ENCODE results near the gene CIB2. TPM values are rescaled to one million over a fixed set of nuclear protein-coding genes. Genes with fewer than 3 reads are reported as not detected.

The CIB2 gene
- total and polyA plus RNA-seq, 7 donors, result 3.5 to 41.4 (median 10.5) TPM

DNA sequence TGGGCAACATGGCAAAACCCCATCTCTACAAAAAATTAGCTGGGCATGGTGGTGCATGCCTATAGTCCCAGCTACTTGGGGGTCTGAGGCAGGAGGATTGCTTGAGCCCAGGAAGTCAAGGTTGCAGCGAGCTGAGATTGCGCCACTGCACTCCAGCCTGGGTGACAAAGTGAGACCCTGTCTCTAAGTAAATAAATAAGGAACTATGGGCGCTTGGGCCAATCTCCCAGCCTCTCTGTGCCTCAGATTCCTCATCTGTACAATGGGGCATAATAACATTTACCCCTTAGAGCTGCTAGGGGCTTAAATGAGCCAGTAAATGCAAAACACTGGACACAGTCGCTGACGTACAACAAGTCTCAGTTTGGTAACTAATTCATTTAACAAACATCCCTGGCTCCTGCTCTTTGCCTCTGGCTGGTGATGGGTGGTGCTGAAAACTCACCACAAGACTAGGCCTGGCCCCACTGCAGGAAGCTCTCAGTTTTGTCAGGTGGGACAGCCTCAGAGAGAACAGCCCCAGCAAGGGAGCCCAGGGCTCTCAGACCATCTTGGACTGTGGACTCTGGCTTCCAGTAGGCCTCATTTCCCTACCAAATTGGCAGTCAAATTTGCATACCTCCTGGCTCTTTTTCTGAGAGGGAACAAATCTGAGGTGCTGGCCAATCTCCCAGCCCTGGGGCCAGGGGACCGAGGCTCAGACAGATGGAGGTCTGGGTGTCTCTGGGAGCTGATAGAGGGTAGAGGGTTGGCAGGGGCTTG is 47.4 kb downstream of the CIB2 start:
- intact Hi-C loops (cut with DNase I), result no loop called here
- Histone ChIP-seq H3K36me3 (no peaks in the 10 kb centered on the region), H3K27me3 (no peaks in the 10 kb centered on the region), H3K4me1 (peaks cover 0 to 5% (median 2%) of the 10 kb centered on the region in 4 donors), H3K27ac (no peak overlapping the region), H3K4me3 (no peak overlapping the region), H3K9me3 (no peaks in the 10 kb centered on the region)
- 74 to 86% methylated on average over 6 of the region's 6 CpGs for WGBS, 2 donors
- peak; percentile 36 for DNase-seq
- TF ChIP-seq EP300 (IDR thresholded peaks at IDR 0.05), result no peak
- TF ChIP-seq, protein P1, sequence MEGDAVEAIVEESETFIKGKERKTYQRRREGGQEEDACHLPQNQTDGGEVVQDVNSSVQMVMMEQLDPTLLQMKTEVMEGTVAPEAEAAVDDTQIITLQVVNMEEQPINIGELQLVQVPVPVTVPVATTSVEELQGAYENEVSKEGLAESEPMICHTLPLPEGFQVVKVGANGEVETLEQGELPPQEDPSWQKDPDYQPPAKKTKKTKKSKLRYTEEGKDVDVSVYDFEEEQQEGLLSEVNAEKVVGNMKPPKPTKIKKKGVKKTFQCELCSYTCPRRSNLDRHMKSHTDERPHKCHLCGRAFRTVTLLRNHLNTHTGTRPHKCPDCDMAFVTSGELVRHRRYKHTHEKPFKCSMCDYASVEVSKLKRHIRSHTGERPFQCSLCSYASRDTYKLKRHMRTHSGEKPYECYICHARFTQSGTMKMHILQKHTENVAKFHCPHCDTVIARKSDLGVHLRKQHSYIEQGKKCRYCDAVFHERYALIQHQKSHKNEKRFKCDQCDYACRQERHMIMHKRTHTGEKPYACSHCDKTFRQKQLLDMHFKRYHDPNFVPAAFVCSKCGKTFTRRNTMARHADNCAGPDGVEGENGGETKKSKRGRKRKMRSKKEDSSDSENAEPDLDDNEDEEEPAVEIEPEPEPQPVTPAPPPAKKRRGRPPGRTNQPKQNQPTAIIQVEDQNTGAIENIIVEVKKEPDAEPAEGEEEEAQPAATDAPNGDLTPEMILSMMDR (IDR thresholded peaks at IDR 0.05), result no peak
- TF ChIP-seq POLR2A (IDR thresholded peaks at IDR 0.05), result no peak
- TF ChIP-seq POLR2AphosphoS5 (IDR thresholded peaks at IDR 0.05), result no peak

DNA sequence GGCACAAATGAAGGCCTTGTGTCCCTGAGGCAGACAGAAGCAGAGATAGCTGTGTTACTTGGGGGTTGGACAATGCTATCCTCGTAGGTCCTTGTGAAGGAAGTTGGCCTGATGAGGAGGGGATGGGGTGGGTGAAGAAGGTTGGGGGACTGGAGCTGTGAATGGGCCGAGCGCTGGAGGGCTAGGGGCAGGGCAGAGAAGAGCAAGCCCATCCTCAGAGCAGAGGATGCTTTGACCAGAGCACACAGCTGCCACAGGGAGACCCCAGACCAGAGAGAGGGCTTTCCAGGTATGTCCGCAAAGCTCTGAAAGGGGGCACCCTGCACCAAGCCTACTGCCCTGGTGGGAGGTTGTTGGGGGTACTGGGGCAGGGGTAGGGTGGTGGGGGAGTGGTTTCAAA is 48.1 kb downstream of the CIB2 start:
- intact Hi-C loops (cut with DNase I), result no loop called here
- WGBS, 2 donors, result 88 to 91% methylated on average over 4 of the region's 4 CpGs
- peak; percentile 46 for DNase-seq
- Histone ChIP-seq H3K9me3 (no peaks in the 10 kb centered on the region), H3K27me3 (no peaks in the 10 kb centered on the region), H3K4me3 (no peak overlapping the region), H3K36me3 (no peaks in the 10 kb centered on the region), H3K27ac (no peak overlapping the region), H3K4me1 (peaks cover 0 to 5% (median 1%) of the 10 kb centered on the region in 4 donors)
- TF ChIP-seq EP300 (IDR thresholded peaks at IDR 0.05) (no peak), POLR2AphosphoS5 (IDR thresholded peaks at IDR 0.05) (no peak), POLR2A (IDR thresholded peaks at IDR 0.05) (no peak)
- TF ChIP-seq, protein P1 (IDR thresholded peaks at IDR 0.05), result no peak

DNA sequence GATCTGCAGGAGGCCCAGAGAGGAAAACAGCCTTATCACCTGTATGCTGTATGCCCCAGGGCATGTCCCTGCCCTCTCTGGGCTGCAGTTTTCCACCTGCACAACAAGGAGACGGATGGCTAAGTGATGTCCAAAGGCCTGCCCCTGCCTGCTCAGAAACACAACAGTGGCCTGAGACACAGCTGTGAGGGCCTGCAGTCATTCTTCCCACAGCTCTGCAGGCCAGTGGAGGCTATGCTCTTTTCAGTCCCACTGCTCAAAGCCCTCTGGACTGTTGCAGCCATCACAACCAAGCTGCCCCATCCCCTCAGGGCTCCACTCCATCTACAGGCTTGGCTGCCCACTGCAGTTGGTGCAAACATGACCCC is 48.5 kb downstream of the CIB2 start:
- no peaks in the 10 kb centered on the region for H3K36me3 ChIP-seq
- peaks cover 0 to 10% (median 4%) of the 10 kb centered on the region in 4 donors for H3K4me1 ChIP-seq
- 76 to 86% methylated on average over 1 of the region's 1 CpG for WGBS, 2 donors
- no peaks in the 10 kb centered on the region for H3K27me3 ChIP-seq
- no peaks in the 10 kb centered on the region for H3K9me3 ChIP-seq
- peak; percentile 36 for DNase-seq
- intact Hi-C loops (cut with DNase I), result no loop called here
- H3K27ac ChIP-seq, result no peak overlapping the region
- TF ChIP-seq POLR2AphosphoS5 (IDR thresholded peaks at IDR 0.05) (no peak), EP300 (IDR thresholded peaks at IDR 0.05) (no peak), POLR2A (IDR thresholded peaks at IDR 0.05) (no peak)
- TF ChIP-seq, protein P1 (IDR thresholded peaks at IDR 0.05), result no peak
- no peak overlapping the region for H3K4me3 ChIP-seq

DNA sequence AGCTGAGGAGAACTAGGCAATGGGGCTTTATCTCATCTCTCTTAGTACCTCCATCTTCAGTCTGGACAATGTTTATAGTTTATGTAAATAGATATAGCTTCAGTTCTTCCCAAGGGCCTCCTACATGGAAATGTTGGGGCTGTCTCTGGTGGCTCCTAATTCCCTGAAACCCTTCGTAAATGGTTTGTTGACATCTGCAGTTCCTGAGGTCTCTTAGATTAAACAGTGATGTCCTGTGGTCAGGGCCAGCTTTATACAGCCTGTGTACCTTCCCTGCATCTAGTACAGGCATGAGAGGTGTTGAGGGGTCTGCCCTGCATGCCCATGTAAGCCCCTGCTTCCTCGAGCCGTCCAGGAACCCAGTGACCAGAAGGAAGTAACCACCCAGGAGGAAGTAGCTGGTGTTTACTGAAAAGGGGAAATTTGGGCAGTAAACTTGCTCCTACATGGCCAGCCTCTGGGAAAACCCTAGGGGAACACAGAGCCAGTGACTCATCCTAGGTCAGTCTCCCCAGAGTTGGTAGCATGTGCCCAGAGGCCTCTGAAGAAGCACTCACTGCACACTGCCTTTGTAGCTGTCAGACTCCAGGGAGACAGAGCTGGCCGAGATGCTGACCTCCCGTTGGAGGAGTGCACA is 49.0 kb downstream of the CIB2 start:
- H3K36me3 ChIP-seq, result no peaks in the 10 kb centered on the region
- TF ChIP-seq, protein P1 (IDR thresholded peaks at IDR 0.05), result no peak
- no peak for TF ChIP-seq POLR2AphosphoS5 (IDR thresholded peaks at IDR 0.05)
- TF ChIP-seq EP300 (IDR thresholded peaks at IDR 0.05), result no peak
- TF ChIP-seq POLR2A (IDR thresholded peaks at IDR 0.05), result no peak
- no peaks in the 10 kb centered on the region for H3K9me3 ChIP-seq
- 38 to 55% methylated on average over 5 of the region's 5 CpGs for WGBS, 2 donors
- no peaks in the 10 kb centered on the region for H3K27me3 ChIP-seq
- intact Hi-C loops (cut with DNase I), result no loop called here
- H3K4me1 ChIP-seq, result peaks cover 0 to 10% (median 5%) of the 10 kb centered on the region in 4 donors
- peak; percentile 67 for DNase-seq
- no peak overlapping the region for H3K27ac ChIP-seq
- H3K4me3 ChIP-seq, result no peak overlapping the region

All from sigmoid colon (tissue), 7 donors.